Fibroblast of pulmonary artery (primary cell): ENCODE measurements around the gene RYR3.

Experiments used
- DNase-seq: peaks from one replicate; pipeline ENCODE4 v3.0.0-alpha.2; 2010; ENCODE audit warnings: low read depth
- H3K4me3 ChIP-seq: replicated peaks from 2 replicates; pipeline ENCODE4 v1.5.1; 2011; ENCODE audit warnings: low read depth, mild to moderate bottlenecking, control low read depth, low read length, moderate library complexity
- TF ChIP-seq, protein P1 (sequence below): IDR thresholded peaks from 2 replicates; pipeline ENCODE4 v1.5.1; 2011; ENCODE audit warnings: mild to moderate bottlenecking, control low read depth, low read length, inconsistent platforms; ENCODE audit errors: missing control alignments

RYR3 gene

DNA sequence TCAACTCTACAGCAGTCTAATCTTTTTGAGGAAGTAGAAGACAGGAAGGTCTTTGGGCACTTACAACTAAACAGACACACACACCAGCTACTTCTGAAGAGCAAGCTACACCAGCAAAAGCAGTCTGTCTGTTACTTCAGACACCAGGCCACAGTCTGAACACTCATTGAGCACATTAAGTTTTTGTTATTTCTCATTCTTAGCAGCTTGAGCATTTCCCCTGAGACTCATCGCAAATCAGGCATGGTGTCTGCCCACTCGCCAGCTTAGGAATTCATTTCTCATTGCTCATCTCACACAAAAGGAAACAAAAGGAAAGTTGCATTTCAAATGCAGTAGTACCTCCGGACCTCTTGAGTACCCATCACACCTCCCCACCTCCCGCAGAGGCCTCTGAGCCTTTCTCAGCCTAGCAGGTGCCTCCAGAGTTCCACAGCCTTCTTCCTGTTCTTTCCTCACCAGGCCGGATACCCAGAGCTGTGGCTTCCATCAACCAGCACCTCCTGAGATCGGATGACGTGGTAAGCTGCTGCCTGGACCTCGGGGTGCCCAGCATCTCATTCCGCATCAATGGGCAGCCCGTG, 302.0 kb downstream of the RYR3 start:
- TF ChIP-seq, protein P1, sequence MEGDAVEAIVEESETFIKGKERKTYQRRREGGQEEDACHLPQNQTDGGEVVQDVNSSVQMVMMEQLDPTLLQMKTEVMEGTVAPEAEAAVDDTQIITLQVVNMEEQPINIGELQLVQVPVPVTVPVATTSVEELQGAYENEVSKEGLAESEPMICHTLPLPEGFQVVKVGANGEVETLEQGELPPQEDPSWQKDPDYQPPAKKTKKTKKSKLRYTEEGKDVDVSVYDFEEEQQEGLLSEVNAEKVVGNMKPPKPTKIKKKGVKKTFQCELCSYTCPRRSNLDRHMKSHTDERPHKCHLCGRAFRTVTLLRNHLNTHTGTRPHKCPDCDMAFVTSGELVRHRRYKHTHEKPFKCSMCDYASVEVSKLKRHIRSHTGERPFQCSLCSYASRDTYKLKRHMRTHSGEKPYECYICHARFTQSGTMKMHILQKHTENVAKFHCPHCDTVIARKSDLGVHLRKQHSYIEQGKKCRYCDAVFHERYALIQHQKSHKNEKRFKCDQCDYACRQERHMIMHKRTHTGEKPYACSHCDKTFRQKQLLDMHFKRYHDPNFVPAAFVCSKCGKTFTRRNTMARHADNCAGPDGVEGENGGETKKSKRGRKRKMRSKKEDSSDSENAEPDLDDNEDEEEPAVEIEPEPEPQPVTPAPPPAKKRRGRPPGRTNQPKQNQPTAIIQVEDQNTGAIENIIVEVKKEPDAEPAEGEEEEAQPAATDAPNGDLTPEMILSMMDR = no peak
- no peak for DNase-seq

GRCh38 chr15:33616475-33616874, 305.7 kb downstream of the RYR3 start:
- H3K4me3 ChIP-seq = no peak overlapping the region
- DNase-seq = no peak
- TF ChIP-seq, protein P1 = no peak

More for the DNA sequence above, 302.0 kb downstream of the RYR3 start:
- no peak overlapping the region for H3K4me3 ChIP-seq

- TF ChIP-seq, protein P1 = no peak
- DNase-seq = peak; percentile 13
- no peak overlapping the region for H3K4me3 ChIP-seq
Measured at GRCh38 chr15:33618350-33618749, 307.6 kb downstream of the RYR3 start.

DNA sequence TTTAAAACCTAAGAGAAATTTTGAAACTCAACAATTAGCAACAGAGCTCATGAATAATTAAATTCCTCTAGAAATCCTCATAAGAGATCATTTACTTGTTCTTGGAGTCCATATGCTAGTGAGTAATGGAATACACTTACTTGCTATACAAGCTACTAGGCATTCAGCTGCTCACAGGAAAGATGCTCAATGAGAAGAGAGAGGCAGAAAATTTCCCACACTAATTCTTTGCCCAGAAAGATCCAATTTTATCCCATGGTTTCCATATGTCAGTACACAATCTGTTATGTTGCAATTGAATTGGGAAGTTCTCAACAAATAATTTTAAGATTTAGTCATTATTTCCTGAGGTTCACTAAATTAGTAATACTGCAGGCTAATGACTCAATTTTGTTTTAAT, 310.4 kb downstream of the RYR3 start:
- H3K4me3 ChIP-seq = no peak overlapping the region
- TF ChIP-seq, protein P1 = no peak
- DNase-seq = no peak

DNA sequence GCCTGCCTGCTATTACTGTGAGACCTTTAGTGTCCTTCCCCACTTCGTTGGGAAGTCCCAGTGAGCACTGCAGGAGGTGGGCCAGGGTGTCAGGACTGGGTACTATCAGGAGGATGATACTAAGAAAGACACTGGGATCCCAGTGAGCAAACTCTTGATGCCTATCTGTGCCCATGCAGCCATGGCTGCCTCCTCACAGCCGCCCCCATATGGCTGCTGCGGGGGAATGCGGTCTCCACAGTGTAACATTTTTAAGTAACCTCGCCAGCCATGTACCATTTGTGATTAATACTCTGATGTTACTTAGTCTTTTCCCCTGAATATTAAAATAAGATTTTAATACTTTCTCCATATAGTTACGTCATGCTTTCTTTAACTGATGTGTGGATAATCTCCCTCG, 312.2 kb downstream of the RYR3 start:
- H3K4me3 ChIP-seq = no peak overlapping the region
- DNase-seq = no peak
- TF ChIP-seq, protein P1 = no peak

DNA sequence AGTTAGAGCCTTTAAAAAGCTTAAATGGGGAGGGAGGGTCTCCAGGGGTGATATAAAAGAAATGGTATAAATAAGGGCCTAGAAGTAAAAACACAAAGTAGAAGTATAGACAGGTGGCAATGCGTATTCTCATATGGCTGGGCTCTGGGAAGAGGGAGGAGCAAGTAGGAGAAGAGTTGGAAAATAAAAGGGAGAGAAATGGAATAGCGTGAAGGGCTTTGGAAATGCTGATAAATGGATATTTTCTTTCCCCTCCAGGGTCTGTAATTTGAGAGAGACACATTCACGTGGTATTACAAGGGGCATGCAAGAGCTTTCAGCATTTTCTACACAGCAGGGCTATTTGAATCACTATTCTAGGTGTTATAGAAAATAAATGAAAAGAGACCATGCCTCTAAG, 313.7 kb downstream of the RYR3 start:
- DNase-seq = no peak
- TF ChIP-seq, protein P1 = no peak
- H3K4me3 ChIP-seq = no peak overlapping the region

DNA sequence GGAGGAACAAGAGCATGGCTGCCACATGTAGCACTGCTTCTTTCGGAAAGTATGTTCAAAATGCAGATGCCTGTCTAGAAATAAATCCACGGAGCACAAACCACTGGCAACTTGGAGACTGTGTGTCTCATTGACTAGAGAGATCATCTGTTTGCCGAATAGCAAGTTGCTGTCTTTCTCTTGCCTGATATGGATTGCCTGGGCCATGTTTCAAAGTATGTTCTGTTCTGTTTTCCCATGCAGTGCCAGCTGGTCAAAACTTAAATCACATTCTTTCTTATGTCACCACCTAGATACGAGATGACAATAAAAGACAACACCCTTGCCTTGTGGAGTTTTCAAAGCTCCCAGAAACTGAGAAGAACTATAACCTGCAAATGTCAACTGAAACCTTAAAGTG, 318.9 kb downstream of the RYR3 start:
- DNase-seq = no peak
- TF ChIP-seq, protein P1 = no peak
- no peak overlapping the region for H3K4me3 ChIP-seq
